K562 (cell line): Measurements from ENCODE around the gene RNF19B.

Source experiments
- CBX1 ChIP-seq: sonication (generic); IDR thresholded peaks from 2 replicates; pipeline ENCODE4 v1.6.1; 2016; ENCODE audit warnings: antibody characterized with exemption, low read depth, mild to moderate bottlenecking
- CTCF ChIP-seq, 3 experiments: IDR thresholded peaks in 2 of 3; conservative IDR thresholded peaks in 1 of 3; 2 replicates each; pipeline ENCODE4 v1.5.1; 2011 to 2012; ENCODE audit warnings: low read length in 3 of 3, mild to moderate bottlenecking in 3 of 3, control low read depth in 2 of 3, improper control_type of control experiment in 1 of 3, inconsistent platforms in 1 of 3, low read depth in 1 of 3, mixed read lengths in 1 of 3, moderate library complexity in 1 of 3; ENCODE audit not compliant: insufficient read depth in 2 of 3
- EP300 ChIP-seq: IDR thresholded peaks from 2 replicates; pipeline ENCODE4 v1.6.1; 2012; ENCODE audit warnings: low read length, improper control_type of control experiment
- GABPA ChIP-seq: fragments of 200-800 bp; sonication (Bioruptor generic); conservative IDR thresholded peaks from 2 replicates; pipeline ENCODE4 v1.6.1; 2016; ENCODE audit warnings: low read depth, missing genetic modification characterization, missing compliant biosample characterization
- PCBP1 ChIP-seq: fragments of 200-400 bp; formaldehyde crosslinking; IDR thresholded peaks from 2 replicates; pipeline ENCODE4 v1.6.1; 2018; ENCODE audit warnings: mild to moderate bottlenecking, low read depth, low read length; ENCODE audit not compliant: poor library complexity, severe bottlenecking
- SIN3A ChIP-seq, 2 experiments: fragments of 150-350 bp in 1 of 2; IDR thresholded peaks; 2 replicates each; pipeline ENCODE4 v1.6.1; 2011 to 2016; ENCODE audit warnings: borderline replicate concordance in 2 of 2, low read depth in 2 of 2, low read length in 2 of 2, mild to moderate bottlenecking in 2 of 2, moderate library complexity in 2 of 2; ENCODE audit not compliant: control insufficient read depth in 1 of 2
- THRA ChIP-seq: fragments of 450-650 bp; IDR thresholded peaks from 2 replicates; pipeline ENCODE4 v1.6.1; 2017; ENCODE audit warnings: mild to moderate bottlenecking, moderate library complexity
- ZNF133 ChIP-seq: fragments of 250-450 bp; sonication (Bioruptor Pico); IDR thresholded peaks from 2 replicates; pipeline ENCODE4 v1.4.0; 2020; ENCODE audit warnings: mild to moderate bottlenecking
- ZNF561 ChIP-seq: fragments of 450-650 bp; formaldehyde crosslinking; conservative IDR thresholded peaks from 2 replicates; pipeline ENCODE4 v1.4.0; 2020; ENCODE audit warnings: mild to moderate bottlenecking, moderate library complexity

- no peak for TF ChIP-seq EP300
- no peak for TF ChIP-seq CTCF (IDR thresholded peaks at IDR 0.05 in 2 of 3, conservative IDR thresholded peaks at IDR 0.05 in 1 of 3; ENCODE audit: insufficient read depth in 2 of 3, low read depth in 1 of 3, low read length in 3 of 3)
- TF ChIP-seq CBX1 = no peak
- TF ChIP-seq THRA = no peak
- no peak for TF ChIP-seq GABPA
- no peak for TF ChIP-seq PCBP1
- TF ChIP-seq ZNF133 (CRISPR knock-in tag) = no peak
- TF ChIP-seq ZNF561 (CRISPR knock-in tag) = no peak
- TF ChIP-seq SIN3A (IDR thresholded peaks at IDR 0.05; ENCODE audit: borderline replicate concordance in 2 of 2, control insufficient read depth in 1 of 2, low read depth in 2 of 2, low read length in 2 of 2) = no peak
Observed at GRCh38 chr1:32965251-32965747, 690 bp upstream of the RNF19B start.
